Keratinocyte (primary cell): ENCODE results near the gene CLDN24. TPM values are rescaled to one million over a fixed set of nuclear protein-coding genes. Genes with fewer than 3 reads are reported as not detected.

Source experiments
- DNase-seq: peaks from one replicate; pipeline ENCODE4 v3.0.0-alpha.2; 2011; ENCODE audit warnings: low read depth, missing footprints, low spot score
- FAIRE-seq: peaks from 2 replicates; lab custom pipeline; 2011; peaks lifted over from hg19 to GRCh38; lab: Jason Lieb, UNC
- H2AFZ ChIP-seq: 2 replicates; pipeline ENCODE4 v1.6.0; 2012; ENCODE audit warnings: low read length, control low read depth, inconsistent platforms; ENCODE audit not compliant: control insufficient read depth
- H3K27ac ChIP-seq: 2 replicates; pipeline ENCODE4 v1.5.1; 2011; ENCODE audit warnings: low read length; ENCODE audit not compliant: control insufficient read depth, insufficient read depth
- H3K27me3 ChIP-seq: 3 replicates; pipeline ENCODE4 v1.6.0; 2011; ENCODE audit warnings: low read length; ENCODE audit not compliant: control insufficient read depth, insufficient read depth; ENCODE audit errors: extremely low read depth
- H3K36me3 ChIP-seq, 2 experiments: 2 replicates in 1 of 2; 3 replicates in 1 of 2; pipeline ENCODE4 v1.5.1; 2011; ENCODE audit warnings: low read length in 2 of 2, mild to moderate bottlenecking in 1 of 2; ENCODE audit not compliant: control insufficient read depth in 2 of 2, insufficient read depth in 2 of 2; ENCODE audit errors: extremely low read depth in 1 of 2
- H3K4me1 ChIP-seq: 3 replicates; pipeline ENCODE4 v1.5.1; 2011; ENCODE audit warnings: low read length; ENCODE audit not compliant: control insufficient read depth, insufficient read depth; ENCODE audit errors: extremely low read depth
- H3K4me2 ChIP-seq: 3 replicates; pipeline ENCODE4 v1.6.0; 2011; ENCODE audit warnings: low read depth, low read length; ENCODE audit not compliant: control insufficient read depth, insufficient read depth; ENCODE audit errors: extremely low read depth
- H3K4me3 ChIP-seq, 3 experiments: fragments of 200-600 bp in 1 of 3; sonication (generic) in 1 of 3; 2 replicates in 2 of 3; 3 replicates in 1 of 3; pipeline ENCODE4 v1.5.1; 2011 to 2016; ENCODE audit warnings: low read length in 3 of 3, mild to moderate bottlenecking in 3 of 3, control low read depth in 2 of 3, inconsistent platforms in 1 of 3, low read depth in 1 of 3, mixed read lengths in 1 of 3, mixed run types in 1 of 3, moderate library complexity in 1 of 3; ENCODE audit not compliant: control insufficient read depth in 2 of 3, insufficient read depth in 2 of 3; ENCODE audit errors: extremely low read depth in 1 of 3
- H3K79me2 ChIP-seq: 2 replicates; pipeline ENCODE4 v1.6.0; 2012; ENCODE audit warnings: low read length; ENCODE audit not compliant: control insufficient read depth, insufficient read depth
- H3K9ac ChIP-seq: 3 replicates; pipeline ENCODE4 v1.6.0; 2011; ENCODE audit warnings: low read length; ENCODE audit not compliant: control insufficient read depth, insufficient read depth; ENCODE audit errors: extremely low read depth
- H3K9me1 ChIP-seq: 3 replicates; pipeline ENCODE4 v1.6.0; 2011; ENCODE audit warnings: low read length; ENCODE audit not compliant: control insufficient read depth, insufficient read depth; ENCODE audit errors: extremely low read depth
- H3K9me3 ChIP-seq: 2 replicates; pipeline ENCODE4 v1.5.1; 2012; ENCODE audit warnings: low read depth, low read length; ENCODE audit not compliant: control insufficient read depth
- H4K20me1 ChIP-seq: 3 replicates; pipeline ENCODE4 v1.6.0; 2011; ENCODE audit warnings: low read length; ENCODE audit not compliant: control insufficient read depth, insufficient read depth; ENCODE audit errors: extremely low read depth
- EZH2 ChIP-seq: IDR thresholded peaks from one replicate; pipeline ENCODE4 v1.6.1; 2012; ENCODE audit warnings: inconsistent platforms, mild to moderate bottlenecking, low read length, moderate library complexity
- dilution Hi-C: fragments of 300-500 bp; cut with MboI; formaldehyde crosslinking; loops from one replicate; pipeline ENCODE4 v1.7.0; 2020; ENCODE audit warnings: low sequenced_read_pairs; ENCODE audit not compliant: extremely low pct_ligation_motif_present
- polyA plus RNA-seq, 5 experiments: library from polyadenylated mRNA; depleted of rRNA in 3 of 5; stranded (reverse) in 3 of 5; stranded (forward) in 1 of 5; unstranded in 1 of 5; fragments of >200 nt; gene quantifications; 1 replicate in 1 of 5; 2 replicates in 3 of 5; 3 replicates in 1 of 5; pipeline versions ENCODE4 v1.2.1 to v1.2.3, GENCODE V29; 2011 to 2012; ENCODE audit warnings: missing spikeins in 2 of 5, low read depth in 1 of 5, low replicate concordance in 1 of 5
- TF ChIP-seq, protein P1 (sequence below), 3 experiments: IDR thresholded peaks in 1 of 3; conservative IDR thresholded peaks in 1 of 3; optimal IDR thresholded peaks in 1 of 3; 2 replicates in 2 of 3; 3 replicates in 1 of 3; pipeline versions ENCODE3 to v1.5.1; 2011; ENCODE audit warnings: low read length in 3 of 3, mild to moderate bottlenecking in 3 of 3, moderate library complexity in 2 of 3, control low read depth in 1 of 3, inconsistent platforms in 1 of 3; ENCODE audit not compliant: insufficient read depth in 2 of 3; ENCODE audit errors: extremely low read depth in 1 of 3

Gene CLDN24
- polyA plus RNA-seq, 1 donor (not counting 4 experiments of a cell fraction or from before 2014, with no cell fraction given), result not detected

DNA sequence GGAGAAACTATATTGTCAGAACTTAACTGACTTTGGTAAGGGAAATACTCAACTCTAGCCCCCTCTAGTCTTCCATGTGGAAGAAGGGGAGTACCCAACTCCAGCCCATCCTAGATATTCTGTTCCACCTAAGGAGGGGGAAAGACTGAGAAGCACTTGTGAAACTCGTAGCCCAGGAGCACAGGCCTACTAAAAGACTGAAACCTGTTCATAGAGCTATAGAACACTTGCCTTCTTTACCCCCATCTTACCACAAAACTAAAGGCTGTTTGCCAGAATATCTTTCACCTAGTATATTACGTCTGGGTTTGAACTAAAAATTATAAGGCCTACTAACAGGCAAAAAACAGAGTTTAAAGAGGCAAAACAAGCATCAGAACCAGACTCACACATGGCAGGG, 17.7 kb downstream of the CLDN24 start:
- Histone ChIP-seq H3K36me3 (no peaks in the 10 kb centered on the region), H3K9me3 (no peaks in the 10 kb centered on the region), H2AFZ (no peak overlapping the region), H3K4me2 (no peak overlapping the region), H4K20me1 (no peaks in the 10 kb centered on the region), H3K27ac (no peak overlapping the region), H3K9me1 (no peaks in the 10 kb centered on the region), H3K27me3 (no peaks in the 10 kb centered on the region), H3K4me3 (no peak overlapping the region), H3K9ac (no peak overlapping the region), H3K4me1 (no peaks in the 10 kb centered on the region), H3K79me2 (no peaks in the 10 kb centered on the region)
- TF ChIP-seq EZH2, result no peak
- TF ChIP-seq, protein P1, sequence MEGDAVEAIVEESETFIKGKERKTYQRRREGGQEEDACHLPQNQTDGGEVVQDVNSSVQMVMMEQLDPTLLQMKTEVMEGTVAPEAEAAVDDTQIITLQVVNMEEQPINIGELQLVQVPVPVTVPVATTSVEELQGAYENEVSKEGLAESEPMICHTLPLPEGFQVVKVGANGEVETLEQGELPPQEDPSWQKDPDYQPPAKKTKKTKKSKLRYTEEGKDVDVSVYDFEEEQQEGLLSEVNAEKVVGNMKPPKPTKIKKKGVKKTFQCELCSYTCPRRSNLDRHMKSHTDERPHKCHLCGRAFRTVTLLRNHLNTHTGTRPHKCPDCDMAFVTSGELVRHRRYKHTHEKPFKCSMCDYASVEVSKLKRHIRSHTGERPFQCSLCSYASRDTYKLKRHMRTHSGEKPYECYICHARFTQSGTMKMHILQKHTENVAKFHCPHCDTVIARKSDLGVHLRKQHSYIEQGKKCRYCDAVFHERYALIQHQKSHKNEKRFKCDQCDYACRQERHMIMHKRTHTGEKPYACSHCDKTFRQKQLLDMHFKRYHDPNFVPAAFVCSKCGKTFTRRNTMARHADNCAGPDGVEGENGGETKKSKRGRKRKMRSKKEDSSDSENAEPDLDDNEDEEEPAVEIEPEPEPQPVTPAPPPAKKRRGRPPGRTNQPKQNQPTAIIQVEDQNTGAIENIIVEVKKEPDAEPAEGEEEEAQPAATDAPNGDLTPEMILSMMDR (optimal IDR thresholded peaks at IDR 0.05 in 1 of 3, IDR thresholded peaks at IDR 0.05 in 1 of 3, conservative IDR thresholded peaks at IDR 0.05 in 1 of 3; ENCODE audit: extremely low read depth in 1 of 3, insufficient read depth in 2 of 3, low read length in 3 of 3), result no peak
- FAIRE-seq (no peak), DNase-seq (no peak)
- dilution Hi-C loops, result no loop called here

DNA sequence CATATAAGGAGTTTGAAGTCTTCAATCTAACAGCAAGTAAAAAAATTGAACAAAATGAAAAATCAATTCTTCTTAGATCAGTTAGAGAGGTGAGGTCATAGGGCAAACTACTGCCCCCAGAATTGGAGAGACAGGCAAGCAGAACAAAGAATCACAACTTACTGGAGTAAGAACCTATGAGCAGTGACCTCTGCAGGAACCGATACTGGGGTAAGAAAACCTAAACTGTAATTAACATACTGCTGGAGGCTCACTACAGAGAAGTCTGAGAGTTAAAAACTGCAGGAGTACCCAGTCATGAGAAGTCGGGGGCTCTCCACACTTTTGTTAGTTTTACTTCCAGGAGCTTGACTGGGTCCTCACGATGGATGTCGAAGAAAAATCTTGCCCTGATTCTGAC, 18.2 kb downstream of the CLDN24 start:
- Histone ChIP-seq H3K27ac (no peak overlapping the region), H3K4me3 (no peak overlapping the region), H3K9me1 (no peaks in the 10 kb centered on the region), H3K4me1 (no peaks in the 10 kb centered on the region), H3K36me3 (no peaks in the 10 kb centered on the region), H3K4me2 (no peak overlapping the region), H4K20me1 (no peaks in the 10 kb centered on the region), H2AFZ (no peak overlapping the region), H3K27me3 (no peaks in the 10 kb centered on the region), H3K9me3 (no peaks in the 10 kb centered on the region), H3K9ac (no peak overlapping the region), H3K79me2 (no peaks in the 10 kb centered on the region)
- dilution Hi-C loops, result no loop called here
- TF ChIP-seq, protein P1 (optimal IDR thresholded peaks at IDR 0.05 in 1 of 3, IDR thresholded peaks at IDR 0.05 in 1 of 3, conservative IDR thresholded peaks at IDR 0.05 in 1 of 3; ENCODE audit: extremely low read depth in 1 of 3, insufficient read depth in 2 of 3, low read length in 3 of 3), result no peak
- TF ChIP-seq EZH2, result no peak
- FAIRE-seq, result no peak
- DNase-seq, result no peak
